PC-3 (cell line): Measurements from ENCODE around the gene GPR132. TPM values are rescaled to one million over a fixed set of nuclear protein-coding genes. Genes with fewer than 3 reads are reported as not detected.
A peak's percentile ranks its signal among the peaks of the same experiment; 100 is the strongest.

Experiments used
- ATAC-seq: fragments of 200-7000 bp; cut with Tn5 transposase; 2 replicates; pipeline ENCODE4 v1.9.1; 2020; ENCODE audit warnings: mild to moderate bottlenecking, moderate library complexity
- BruUV-seq: library from RNA; stranded (reverse); fragments of 400-500 nt; replicated peaks from 2 replicates; lab custom pipeline; 2021; lab: Mats Ljungman, UMichigan
- CTCF ChIA-PET: fragments of 300-600 bp; sonication (Branson Sonifier 250); formaldehyde crosslinking; loops from one replicate; lab custom pipeline; 2022; ENCODE audit warnings: antibody characterized with exemption; lab: Charles Lee
- POLR2A ChIA-PET: fragments of 300-600 bp; sonication (Branson Sonifier 250); formaldehyde crosslinking; loops from one replicate; lab custom pipeline; 2022; ENCODE audit warnings: antibody characterized with exemption; ENCODE audit not compliant: unreplicated experiment; lab: Charles Lee
- DNase-seq: peaks from one replicate; pipeline ENCODE4 v3.0.0-alpha.2; 2015
- H2AFZ ChIP-seq: fragments of 300-600 bp; sonication (generic); 2 replicates; pipeline ENCODE4 v1.6.0; 2016; ENCODE audit warnings: antibody characterized with exemption, low read length
- H3F3A ChIP-seq: fragments of 300-600 bp; sonication (generic); one replicate; pipeline ENCODE4 v1.6.0; 2017; ENCODE audit warnings: antibody characterized with exemption, low read length, control low read depth, mild to moderate bottlenecking; ENCODE audit not compliant: unreplicated experiment
- H3K27ac ChIP-seq: fragments of 300-600 bp; sonication (generic); 2 replicates; pipeline ENCODE4 v1.5.1; 2016; ENCODE audit warnings: mild to moderate bottlenecking, low read length
- H3K27me3 ChIP-seq: fragments of 300-600 bp; sonication (generic); 2 replicates; pipeline ENCODE4 v1.6.1; 2016; ENCODE audit warnings: low read length, mixed read lengths
- H3K36me3 ChIP-seq: fragments of 300-600 bp; sonication (generic); 2 replicates; pipeline ENCODE4 v1.6.1; 2016; ENCODE audit warnings: low read depth, mixed run types, low read length, mixed read lengths
- H3K4me1 ChIP-seq: fragments of 300-600 bp; sonication (generic); 2 replicates; pipeline ENCODE4 v1.5.1; 2016; ENCODE audit warnings: low read length; ENCODE audit not compliant: insufficient read depth
- H3K4me2 ChIP-seq: fragments of 300-600 bp; sonication (generic); 2 replicates; pipeline ENCODE4 v1.6.0; 2016; ENCODE audit warnings: low read length
- H3K4me3 ChIP-seq: fragments of 300-600 bp; sonication (generic); 2 replicates; pipeline ENCODE4 v1.5.1; 2016; ENCODE audit warnings: mild to moderate bottlenecking, low read length, mixed read lengths
- H3K79me2 ChIP-seq: fragments of 300-600 bp; sonication (generic); 2 replicates; pipeline ENCODE4 v1.6.1; 2017; ENCODE audit warnings: low read length, mixed read lengths
- H3K9ac ChIP-seq: fragments of 300-600 bp; sonication (generic); 2 replicates; pipeline ENCODE4 v1.6.0; 2016; ENCODE audit warnings: mild to moderate bottlenecking, low read length
- H3K9me2 ChIP-seq: fragments of 300-600 bp; sonication (generic); replicated peaks from 2 replicates; pipeline ENCODE4 v1.6.1; 2016; ENCODE audit warnings: mixed run types, low read length, mixed read lengths
- H3K9me3 ChIP-seq: fragments of 300-600 bp; sonication (generic); 2 replicates; pipeline ENCODE4 v1.6.1; 2016; ENCODE audit warnings: low read length, mixed read lengths
- H4K20me1 ChIP-seq: fragments of 300-600 bp; sonication (generic); 2 replicates; pipeline ENCODE4 v1.6.1; 2016; ENCODE audit warnings: low read length, mixed read lengths
- EZH2 ChIP-seq: fragments of 300-600 bp; sonication (generic); IDR thresholded peaks from one replicate; pipeline ENCODE4 v1.6.1; 2017; ENCODE audit warnings: antibody characterized with exemption, mild to moderate bottlenecking, low read length; ENCODE audit not compliant: unreplicated experiment
- EZH2phosphoT487 ChIP-seq: fragments of 300-600 bp; sonication (generic); IDR thresholded peaks from 2 replicates; pipeline ENCODE4 v1.6.1; 2018; ENCODE audit warnings: mild to moderate bottlenecking, antibody characterized with exemption, low read length, borderline replicate concordance
- intact Hi-C: fragments of 100-400 bp; cut with micrococcal nuclease; formaldehyde crosslinking; loops from 2 replicates; pipeline ENCODE4 v1.9.0; 2023
- total RNA-seq: library from RNA; depleted of rRNA; stranded (reverse); fragments of >200 nt; gene quantifications from 2 replicates; pipeline ENCODE4 v1.2.3, GENCODE V29; 2014
- TF ChIP-seq, protein P1 (sequence below): fragments of 300-600 bp; sonication (generic); conservative IDR thresholded peaks from 2 replicates; pipeline ENCODE4 v1.5.1; 2017; ENCODE audit warnings: antibody characterized with exemption, low read depth, mild to moderate bottlenecking, low read length

GPR132 gene
- total RNA-seq, 1 experiment from 2014 or later: 0.04 TPM

DNA sequence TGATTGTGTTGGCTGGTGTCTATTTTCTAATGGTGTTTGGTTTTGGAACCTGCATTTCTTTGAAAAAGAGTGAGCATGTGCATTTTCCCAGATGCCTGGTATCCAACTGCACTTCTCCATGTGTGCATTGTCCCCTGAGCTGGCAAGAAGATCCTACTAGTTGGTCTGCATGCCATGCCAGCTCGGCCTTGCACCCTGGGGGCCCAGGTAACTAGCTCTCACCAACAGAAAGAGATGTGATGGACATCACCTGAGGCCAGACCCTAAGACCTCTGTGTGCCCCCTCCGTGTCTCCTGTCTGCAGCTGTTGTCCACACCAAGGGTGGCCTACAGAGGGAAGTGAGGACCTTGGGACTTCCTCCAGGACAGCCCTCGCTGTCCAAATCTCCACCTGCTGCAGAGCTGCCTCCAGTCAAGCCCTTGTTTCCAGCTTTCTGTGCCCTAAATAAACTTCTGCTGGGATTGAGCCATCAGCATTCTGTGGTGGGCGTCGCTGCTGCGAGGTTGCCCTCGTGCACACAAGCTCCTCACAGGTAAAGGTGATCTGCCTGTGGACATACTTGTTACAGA, 30.1 kb upstream of the GPR132 start:
- H3K4me3 ChIP-seq: no peak overlapping the region
- H3K9me3 ChIP-seq: no peaks in the 10 kb centered on the region
- H3K27ac ChIP-seq: no peak overlapping the region
- ChIA-PET CTCF (no interaction called here), POLR2A (no interaction called here)
- no peaks in the 10 kb centered on the region for H4K20me1 ChIP-seq
- no peaks in the 10 kb centered on the region for H3K79me2 ChIP-seq
- H2AFZ ChIP-seq: no peak overlapping the region
- H3K27me3 ChIP-seq: no peaks in the 10 kb centered on the region
- DNase-seq (no peak), ATAC-seq (no peak)
- BruUV-seq: no TSS peak
- peaks cover 32% of the 10 kb centered on the region for H3K4me1 ChIP-seq
- intact Hi-C loops: no loop called here
- no peaks in the 10 kb centered on the region for H3K36me3 ChIP-seq
- TF ChIP-seq, protein P1, sequence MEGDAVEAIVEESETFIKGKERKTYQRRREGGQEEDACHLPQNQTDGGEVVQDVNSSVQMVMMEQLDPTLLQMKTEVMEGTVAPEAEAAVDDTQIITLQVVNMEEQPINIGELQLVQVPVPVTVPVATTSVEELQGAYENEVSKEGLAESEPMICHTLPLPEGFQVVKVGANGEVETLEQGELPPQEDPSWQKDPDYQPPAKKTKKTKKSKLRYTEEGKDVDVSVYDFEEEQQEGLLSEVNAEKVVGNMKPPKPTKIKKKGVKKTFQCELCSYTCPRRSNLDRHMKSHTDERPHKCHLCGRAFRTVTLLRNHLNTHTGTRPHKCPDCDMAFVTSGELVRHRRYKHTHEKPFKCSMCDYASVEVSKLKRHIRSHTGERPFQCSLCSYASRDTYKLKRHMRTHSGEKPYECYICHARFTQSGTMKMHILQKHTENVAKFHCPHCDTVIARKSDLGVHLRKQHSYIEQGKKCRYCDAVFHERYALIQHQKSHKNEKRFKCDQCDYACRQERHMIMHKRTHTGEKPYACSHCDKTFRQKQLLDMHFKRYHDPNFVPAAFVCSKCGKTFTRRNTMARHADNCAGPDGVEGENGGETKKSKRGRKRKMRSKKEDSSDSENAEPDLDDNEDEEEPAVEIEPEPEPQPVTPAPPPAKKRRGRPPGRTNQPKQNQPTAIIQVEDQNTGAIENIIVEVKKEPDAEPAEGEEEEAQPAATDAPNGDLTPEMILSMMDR: no peak
- TF ChIP-seq EZH2phosphoT487: no peak
- TF ChIP-seq EZH2: no peak
- no peak overlapping the region for H3K4me2 ChIP-seq
- H3K9ac ChIP-seq: no peak overlapping the region
- peaks cover 5% of the 10 kb centered on the region for H3F3A ChIP-seq
- no peaks in the 10 kb centered on the region for H3K9me2 ChIP-seq

- TF ChIP-seq EZH2phosphoT487: no peak
- BruUV-seq: TSS peak; percentile 22
- Histone ChIP-seq H3F3A (peaks cover 5% of the 10 kb centered on the region), H3K4me3 (peak overlapping the region; percentile 83), H3K79me2 (no peaks in the 10 kb centered on the region), H3K27me3 (no peaks in the 10 kb centered on the region), H3K36me3 (no peaks in the 10 kb centered on the region), H3K9ac (peak overlapping the region; percentile 83), H3K4me1 (peaks cover 32% of the 10 kb centered on the region), H4K20me1 (no peaks in the 10 kb centered on the region), H3K9me2 (no peaks in the 10 kb centered on the region), H2AFZ (peak overlapping the region; percentile 82), H3K9me3 (no peaks in the 10 kb centered on the region), H3K4me2 (peak overlapping the region; percentile 99), H3K27ac (no peak overlapping the region)
- ChIA-PET CTCF (no interaction called here), POLR2A (no interaction called here)
- no peak for DNase-seq
- no peak for ATAC-seq
- intact Hi-C loops: loop anchor here (5.0 kb wide), 1 partner anchor 73 kb away; the partner anchor contains the start of gene JAG2
These were observed 29.1 kb upstream of the GPR132 start for GRCh38 chr14:105094193-105094907.

- H3K9me3 ChIP-seq: no peaks in the 10 kb centered on the region
- ATAC-seq: peak; percentile 54
- TF ChIP-seq EZH2 (no peak), EZH2phosphoT487 (no peak)
- TF ChIP-seq, protein P1: peak; percentile 59
- H3K27ac ChIP-seq: peak overlapping the region; percentile 61
- ChIA-PET POLR2A (no interaction called here), CTCF (no interaction called here)
- H3K9me2 ChIP-seq: no peaks in the 10 kb centered on the region
- H2AFZ ChIP-seq: peak overlapping the region; percentile 82
- peaks cover 38% of the 10 kb centered on the region for H3K4me1 ChIP-seq
- H3K27me3 ChIP-seq: no peaks in the 10 kb centered on the region
- intact Hi-C loops: loop anchor here (5.0 kb wide), 1 partner anchor 74 kb away; the partner anchor contains the start of gene JAG2
- H4K20me1 ChIP-seq: no peaks in the 10 kb centered on the region
- no TSS peak for BruUV-seq
- H3K9ac ChIP-seq: peak overlapping the region; percentile 83
- DNase-seq: peak; percentile 80
- peaks cover 5% of the 10 kb centered on the region for H3F3A ChIP-seq
- peak overlapping the region; percentile 83 for H3K4me3 ChIP-seq
- no peaks in the 10 kb centered on the region for H3K36me3 ChIP-seq
- H3K79me2 ChIP-seq: no peaks in the 10 kb centered on the region
- H3K4me2 ChIP-seq: peak overlapping the region; percentile 99
These were observed 28.4 kb upstream of the GPR132 start for GRCh38 chr14:105093431-105094192.
